Measurements from ENCODE around the gene AHCTF1.

Gene AHCTF1

DNA sequence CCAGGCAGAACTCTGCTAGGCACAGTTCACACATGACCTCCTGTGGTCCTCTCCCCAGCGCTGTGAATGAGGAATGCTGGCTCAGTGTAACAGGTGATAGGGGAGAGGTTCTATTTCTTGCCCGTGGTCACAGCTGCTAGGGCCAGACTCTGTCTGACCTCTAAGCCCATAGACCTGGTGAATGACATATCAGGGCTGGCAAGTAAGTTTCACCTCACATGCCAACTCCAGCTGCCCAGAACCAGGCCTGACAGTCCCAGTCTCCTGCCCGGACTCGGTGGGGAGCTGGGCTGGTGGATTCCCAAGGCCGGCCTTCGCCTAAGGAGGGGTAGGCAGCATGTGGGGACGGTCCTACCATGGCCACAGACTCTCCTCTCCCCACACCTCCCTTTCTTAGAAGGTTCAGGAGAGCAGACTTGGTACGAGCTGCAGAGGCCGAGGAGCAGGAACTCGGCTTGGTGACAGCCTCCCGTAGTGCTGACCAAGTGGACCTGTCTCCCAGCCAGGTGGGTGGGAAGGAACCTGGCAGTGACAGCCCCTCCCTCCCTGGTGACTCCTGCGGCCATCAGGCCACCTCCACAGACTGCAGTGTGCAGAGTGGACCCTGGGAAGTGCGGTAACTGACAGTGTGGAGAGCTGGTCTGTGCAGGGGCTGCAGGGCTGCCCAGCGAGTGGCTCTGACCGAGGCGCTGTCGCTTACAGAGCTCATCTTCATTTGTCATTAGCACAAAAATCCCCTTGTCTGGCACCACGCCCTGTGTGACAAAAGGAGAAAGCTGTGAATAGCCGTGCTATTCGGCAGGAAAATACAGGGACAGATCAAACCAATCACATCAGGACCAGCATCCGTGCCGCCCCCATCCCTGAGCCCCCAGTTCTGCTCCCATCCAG, 132.9 kb downstream of the AHCTF1 start:
- DNase-seq (ENCODE audit: low read depth in 4 of 4, low spot score in 1 of 4) = no peak

DNA sequence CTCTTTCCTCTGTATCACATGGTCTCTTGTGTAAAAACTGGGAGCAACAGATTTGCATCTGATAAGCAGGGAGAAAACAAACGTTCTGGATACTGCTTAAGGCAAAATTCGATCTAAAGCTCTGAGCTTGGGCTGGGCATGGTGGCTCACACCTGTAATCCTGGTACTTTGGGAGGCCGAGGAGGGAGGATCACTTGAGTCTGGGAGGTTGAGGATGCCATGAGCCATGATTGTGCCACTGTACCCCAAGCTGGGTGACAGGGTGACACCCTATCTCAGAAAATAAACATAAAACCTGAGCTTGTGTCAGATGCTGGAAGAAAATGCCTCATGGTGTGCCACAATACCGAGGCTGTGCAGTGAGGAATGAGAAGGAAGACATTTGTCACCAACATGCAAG, 133.6 kb downstream of the AHCTF1 start:
- DNase-seq (ENCODE audit: low read depth in 4 of 4, low spot score in 1 of 4) = no peak

DNA sequence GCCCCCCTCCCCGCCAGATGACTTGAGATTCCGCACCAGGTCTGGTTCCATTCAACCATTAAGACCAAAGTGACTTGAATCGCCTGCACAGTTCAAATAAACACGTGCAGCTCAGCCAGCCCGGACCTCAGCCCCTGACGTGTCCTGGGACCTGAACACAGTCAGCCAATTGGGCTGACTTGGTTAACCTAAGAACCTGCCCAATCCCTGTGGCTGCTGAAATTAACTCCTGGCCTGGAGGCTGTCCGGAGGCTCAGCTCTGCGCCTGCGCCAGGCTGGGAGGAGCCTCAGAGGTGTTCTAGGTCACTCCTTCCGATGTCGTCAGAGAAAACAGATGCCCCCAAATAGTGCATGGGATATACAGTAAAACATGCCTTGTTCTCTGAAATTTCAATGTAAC, 134.2 kb downstream of the AHCTF1 start:
- DNase-seq (ENCODE audit: low read depth in 4 of 4, low spot score in 1 of 4) = no peak

DNA sequence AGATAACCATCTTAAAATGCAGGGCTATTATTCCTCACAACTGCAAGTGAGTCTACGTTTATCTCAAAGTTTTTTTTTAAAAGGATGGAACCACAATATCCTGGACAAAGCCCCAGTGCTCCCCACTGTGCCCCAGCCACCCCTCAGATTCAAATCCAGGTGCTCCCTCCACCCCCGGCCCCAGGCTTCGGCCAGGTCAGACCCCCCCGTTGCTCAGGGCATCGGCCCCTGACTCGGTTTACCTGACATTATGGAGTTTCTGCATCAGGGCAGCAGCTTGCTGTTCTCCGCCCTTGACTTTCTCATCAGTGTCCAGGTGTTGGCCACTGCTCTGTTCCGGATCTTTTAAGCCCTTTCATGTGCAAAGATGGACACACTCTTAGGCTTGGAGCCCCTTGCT, 134.6 kb downstream of the AHCTF1 start:
- DNase-seq (ENCODE audit: low read depth in 4 of 4, low spot score in 1 of 4) = no peak

DNA sequence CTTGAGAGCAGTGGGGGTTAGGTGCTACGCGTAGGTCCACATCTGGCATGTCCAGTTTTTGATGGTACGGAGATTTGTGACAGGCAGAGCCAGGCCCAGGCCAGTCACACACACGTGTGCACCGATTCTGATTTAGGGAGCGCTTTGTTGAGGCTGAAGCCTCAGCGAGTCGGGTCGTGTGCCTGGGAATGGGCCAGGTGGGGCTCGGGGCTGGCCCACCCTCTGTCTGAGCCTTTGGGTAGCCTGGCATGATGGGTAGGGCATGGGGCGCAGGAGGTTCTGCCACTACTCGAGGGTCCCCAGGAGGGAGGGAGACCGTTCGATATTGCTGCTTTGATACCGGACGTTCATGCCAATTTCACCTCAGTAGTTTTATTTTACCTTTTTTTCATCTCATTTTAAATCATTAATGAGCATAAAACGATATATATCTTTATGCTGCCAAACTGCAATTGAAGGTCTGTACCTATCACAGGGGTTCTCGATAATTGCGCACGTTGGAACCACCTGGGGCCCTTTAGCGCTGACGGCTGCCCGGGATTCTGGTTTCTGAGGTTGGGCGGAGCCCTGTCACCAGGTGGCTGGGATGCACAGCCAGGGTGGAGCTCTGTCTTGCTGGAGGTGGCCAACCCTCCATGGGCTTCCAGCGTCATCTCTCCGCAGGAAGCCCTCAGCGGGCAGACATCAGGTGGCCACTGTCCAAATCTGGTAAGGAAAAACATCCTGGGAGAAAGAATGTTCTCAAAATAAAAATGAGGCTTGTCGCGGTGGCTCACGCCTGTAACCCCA, 135.6 kb downstream of the AHCTF1 start:
- no peak for DNase-seq (ENCODE audit: low read depth in 4 of 4, low spot score in 1 of 4)

DNA sequence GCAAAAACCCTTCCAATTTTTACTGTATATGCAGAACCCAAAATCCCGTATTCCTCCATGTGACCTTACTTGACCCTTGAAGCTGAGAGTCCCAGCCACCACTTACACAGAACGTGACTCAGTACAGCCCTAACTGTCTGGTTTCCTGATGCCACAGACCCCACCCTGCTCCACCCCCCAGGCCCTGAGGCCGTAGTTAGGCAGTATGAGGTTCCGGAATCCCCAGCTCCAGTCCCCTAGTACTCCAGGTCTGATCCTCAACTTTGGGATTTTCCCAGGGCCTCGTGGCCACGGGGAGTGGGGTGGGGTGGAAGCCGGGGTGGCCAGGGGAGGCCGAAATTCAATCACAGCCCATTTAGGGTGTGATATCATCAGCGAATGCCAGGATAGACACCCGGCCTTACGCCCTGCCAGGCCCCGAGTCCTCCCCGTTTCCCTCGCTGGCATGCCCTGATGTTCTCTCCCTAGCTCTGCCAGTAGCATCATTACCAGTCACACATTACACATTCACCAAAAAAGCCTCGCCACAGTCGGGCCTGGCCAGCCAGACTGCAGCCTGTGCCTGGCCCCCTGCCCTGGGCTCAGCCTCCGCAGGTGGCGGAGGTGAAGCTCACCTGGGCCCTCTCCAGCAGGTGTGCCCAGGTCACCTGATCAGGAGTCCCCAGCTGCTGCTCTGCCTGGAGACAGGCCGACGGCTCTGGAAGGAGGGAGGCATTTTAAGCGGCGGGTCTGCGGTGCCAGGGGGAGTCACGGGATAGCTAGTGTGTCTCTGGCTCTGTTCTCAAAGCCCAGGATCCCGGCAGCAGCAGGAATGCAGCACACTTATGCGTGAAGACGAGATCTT, 136.7 kb downstream of the AHCTF1 start:
- DNase-seq (ENCODE audit: low read depth in 4 of 4, low spot score in 1 of 4) = no peak

DNA sequence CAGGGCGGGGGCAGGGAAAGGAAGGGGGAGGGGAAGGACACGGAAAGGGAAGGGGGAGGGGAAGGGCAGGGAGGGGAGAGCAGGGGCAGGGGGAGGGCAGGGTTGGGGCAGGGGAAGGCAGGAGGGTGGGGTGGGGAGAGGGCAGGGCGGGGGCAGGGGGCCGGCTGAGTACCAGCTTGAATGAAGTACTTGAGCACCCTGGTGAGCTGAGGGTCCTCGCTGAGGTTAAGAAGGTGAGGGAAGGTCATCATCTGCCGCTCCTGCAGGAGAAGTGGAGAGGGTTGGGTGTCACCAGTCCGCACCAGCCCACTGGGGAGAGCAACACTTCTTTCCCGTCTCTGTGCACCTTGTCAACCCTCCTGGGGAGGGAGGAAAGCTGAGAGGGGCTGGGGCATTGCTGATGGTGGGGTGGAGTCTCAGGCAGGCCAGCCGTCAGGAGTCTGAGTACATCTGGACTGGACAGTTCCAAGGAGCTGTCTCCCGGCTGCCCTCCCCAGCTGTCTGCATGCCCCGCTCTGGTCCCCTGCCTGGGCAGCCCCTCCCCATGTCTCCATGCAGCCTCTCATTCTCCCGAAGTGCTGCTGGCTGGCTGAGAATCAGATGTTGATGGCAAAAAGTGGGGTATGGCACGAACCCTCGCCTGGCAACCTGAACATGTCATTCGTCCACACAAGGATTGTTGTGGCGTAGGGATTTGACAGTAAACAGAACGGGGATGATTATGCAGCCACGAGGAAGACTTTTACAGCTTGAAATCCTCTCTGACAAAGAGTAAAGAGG, 137.5 kb downstream of the AHCTF1 start:
- no peak for DNase-seq (ENCODE audit: low read depth in 4 of 4, low spot score in 1 of 4)

DNA sequence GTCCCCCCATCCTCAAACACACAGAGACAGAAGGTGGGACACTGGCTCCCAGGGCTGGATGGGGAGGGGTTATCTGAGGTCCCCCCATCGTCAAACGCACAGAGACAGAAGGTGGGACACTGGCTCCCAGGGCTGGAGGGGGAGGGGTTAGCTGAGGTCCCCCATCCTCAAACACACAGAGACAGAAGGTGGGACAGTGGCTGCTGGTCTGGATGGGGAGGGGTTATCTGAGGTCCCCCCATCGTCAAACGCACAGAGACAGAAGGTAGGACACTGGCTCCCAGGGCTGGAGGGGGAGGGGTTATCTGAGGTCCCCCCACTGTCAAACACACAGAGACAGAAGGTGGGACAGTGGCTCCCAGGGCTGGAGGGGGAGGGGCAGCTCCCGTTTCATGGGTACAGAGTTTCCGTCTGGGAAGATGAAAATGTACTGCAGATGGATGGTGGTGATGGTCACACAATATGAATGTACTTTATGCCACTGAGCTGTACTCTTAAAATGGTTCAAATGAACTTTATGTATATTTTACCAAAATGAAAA, 138.3 kb downstream of the AHCTF1 start:
- no peak for DNase-seq (ENCODE audit: low read depth in 4 of 4, low spot score in 1 of 4)

DNA sequence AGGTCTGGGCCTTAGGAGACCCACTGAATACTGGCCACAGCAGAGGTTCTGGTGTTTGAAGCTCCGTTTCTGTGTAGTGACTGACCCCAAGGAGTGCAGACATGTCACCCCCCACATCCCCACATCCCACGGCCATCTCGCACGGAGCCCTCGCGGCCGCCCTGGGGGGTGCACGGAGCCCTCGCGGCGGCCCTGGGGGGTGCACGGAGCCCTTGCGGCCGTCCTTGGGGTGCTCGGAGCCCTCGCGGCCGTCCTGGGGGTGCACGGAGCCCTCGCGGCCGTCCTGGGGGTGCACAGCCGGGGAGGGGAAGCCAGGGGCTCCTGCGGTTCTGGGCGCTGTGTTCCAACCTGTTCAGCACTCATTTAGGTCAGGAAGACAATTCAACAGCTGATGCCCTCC, 139.1 kb downstream of the AHCTF1 start:
- no peak for DNase-seq (ENCODE audit: low read depth in 4 of 4, low spot score in 1 of 4)

DNA sequence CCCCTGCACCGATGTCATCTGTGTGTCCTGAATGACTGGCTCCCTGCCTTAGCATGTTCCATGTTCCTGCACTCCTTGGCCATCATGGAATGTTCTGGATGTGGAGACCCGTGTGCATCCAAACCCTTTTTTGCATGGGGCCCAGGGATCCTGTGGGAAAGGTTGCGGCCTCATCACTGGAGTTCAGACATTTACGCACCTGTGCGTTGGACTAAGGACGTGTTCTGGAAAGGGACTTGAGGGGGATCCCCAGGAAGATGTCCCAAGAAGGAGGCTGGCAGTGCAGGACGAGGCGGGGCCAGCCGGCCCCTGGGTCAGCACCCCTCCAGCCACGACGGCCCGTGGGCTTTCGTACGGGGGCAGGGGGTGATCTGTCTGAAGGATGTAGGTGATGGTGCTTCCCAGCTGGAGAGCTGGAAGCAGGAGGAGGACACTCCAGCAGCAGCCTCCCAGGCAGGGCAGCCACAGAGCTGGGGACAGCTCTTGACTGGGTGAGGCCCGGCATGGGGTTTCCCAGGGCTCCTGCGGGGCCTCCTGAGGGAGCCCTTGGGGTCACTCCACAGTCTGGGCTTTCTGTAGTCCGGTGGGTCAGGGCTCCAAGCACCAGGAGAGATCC, 140.3 kb downstream of the AHCTF1 start:
- no peak for DNase-seq (ENCODE audit: low read depth in 4 of 4, low spot score in 1 of 4)

DNA sequence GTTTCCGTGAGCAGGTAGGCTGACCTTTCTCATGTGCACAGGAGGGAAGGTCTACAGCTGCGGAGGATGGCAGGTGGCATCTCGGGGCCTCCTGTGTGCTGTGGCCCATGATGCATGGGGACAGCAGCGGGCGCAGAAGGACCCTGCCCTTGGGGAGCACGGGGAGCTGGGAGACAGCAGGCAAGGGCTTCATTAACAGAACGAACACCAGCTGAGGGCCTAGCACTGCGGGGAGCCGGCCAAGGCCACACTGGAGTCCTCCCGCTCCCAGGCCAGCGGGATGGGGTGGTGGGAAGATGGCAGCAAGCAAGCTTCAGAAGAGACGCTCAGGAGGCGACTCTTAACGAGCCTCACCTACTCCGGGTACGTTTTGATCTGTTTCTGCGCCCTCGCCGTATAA, 140.9 kb downstream of the AHCTF1 start:
- DNase-seq (ENCODE audit: low read depth in 4 of 4, low spot score in 1 of 4) = no peak

DNA sequence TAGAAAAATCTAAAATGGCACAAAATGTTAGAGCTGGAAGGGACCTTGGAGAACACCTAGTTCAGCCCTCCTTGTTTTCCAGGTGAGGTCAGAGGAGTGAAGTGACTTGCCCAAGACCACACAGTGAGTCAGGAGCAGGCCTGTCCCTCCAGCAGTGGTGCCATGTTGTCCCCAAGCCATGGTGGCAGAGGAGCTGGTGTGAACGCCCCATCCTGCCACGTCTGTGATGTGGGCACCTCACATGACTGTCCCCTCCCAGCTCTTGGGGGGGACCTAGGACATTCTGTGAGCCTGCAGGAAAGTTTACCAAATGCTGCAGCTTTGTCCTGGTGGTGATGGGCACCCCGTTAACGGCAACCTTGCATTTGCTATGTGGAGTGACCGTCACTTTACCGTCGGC, 141.4 kb downstream of the AHCTF1 start:
- no peak for DNase-seq (ENCODE audit: low read depth in 4 of 4, low spot score in 1 of 4)

DNA sequence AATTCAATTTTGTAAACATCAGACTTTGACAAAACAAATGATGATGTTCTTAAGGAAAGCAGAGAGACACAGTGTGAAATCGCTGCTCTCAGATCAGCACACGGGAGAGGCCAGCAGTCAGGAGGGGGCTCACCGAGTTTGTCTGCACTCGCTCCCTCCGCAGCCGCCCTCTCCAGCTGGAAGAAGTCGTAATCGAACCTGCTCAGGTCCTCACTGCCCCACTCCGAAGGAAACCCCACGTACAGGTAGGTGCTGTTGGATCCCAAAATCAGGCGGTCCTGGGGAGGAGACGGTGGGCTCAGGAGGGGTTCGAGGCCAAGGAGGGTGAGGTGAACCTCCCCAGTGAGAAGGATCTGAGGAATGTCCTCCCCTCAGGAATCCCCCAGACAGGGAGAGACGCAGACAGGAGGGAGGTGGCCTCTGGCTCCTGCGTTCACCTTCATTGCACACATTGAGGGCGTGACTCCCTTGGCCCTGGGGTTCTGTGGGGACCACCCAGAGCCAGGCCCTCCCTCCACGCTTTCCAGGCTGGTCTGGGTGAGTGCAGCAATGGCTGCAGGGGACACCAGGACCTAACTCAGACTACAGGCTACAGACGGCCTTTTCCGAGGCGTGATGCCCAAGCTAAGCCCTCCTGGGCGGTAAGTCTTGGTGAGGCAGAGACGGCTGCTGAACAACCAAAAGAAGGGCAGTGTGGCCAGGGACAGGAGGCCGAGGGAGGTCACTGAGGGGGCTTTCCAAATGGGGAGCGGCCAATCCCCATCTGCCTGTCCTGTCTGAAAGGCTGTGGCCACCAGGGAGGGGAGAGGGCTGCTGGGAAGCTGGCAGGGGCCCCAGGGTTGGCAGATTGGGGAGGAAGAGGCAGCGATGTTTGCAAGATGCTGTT, 142.1 kb downstream of the AHCTF1 start:
- no peak for DNase-seq (ENCODE audit: low read depth in 4 of 4, low spot score in 1 of 4)

Data from stimulated activated CD4-positive, alpha-beta T cell treated with anti-CD3 and anti-CD28 coated beads, Interleukin-1b, Interleukin-23, amount 100 ng/mL, for 24 hours (primary cell).